Measurements from ENCODE around the gene DDOST. TPM values are rescaled to one million over a fixed set of nuclear protein-coding genes. Genes with fewer than 3 reads are reported as not detected.

DDOST gene
- total RNA-seq, 6 donors from 2014 or later, result 54.5 to 212 (median 141) TPM

DNA sequence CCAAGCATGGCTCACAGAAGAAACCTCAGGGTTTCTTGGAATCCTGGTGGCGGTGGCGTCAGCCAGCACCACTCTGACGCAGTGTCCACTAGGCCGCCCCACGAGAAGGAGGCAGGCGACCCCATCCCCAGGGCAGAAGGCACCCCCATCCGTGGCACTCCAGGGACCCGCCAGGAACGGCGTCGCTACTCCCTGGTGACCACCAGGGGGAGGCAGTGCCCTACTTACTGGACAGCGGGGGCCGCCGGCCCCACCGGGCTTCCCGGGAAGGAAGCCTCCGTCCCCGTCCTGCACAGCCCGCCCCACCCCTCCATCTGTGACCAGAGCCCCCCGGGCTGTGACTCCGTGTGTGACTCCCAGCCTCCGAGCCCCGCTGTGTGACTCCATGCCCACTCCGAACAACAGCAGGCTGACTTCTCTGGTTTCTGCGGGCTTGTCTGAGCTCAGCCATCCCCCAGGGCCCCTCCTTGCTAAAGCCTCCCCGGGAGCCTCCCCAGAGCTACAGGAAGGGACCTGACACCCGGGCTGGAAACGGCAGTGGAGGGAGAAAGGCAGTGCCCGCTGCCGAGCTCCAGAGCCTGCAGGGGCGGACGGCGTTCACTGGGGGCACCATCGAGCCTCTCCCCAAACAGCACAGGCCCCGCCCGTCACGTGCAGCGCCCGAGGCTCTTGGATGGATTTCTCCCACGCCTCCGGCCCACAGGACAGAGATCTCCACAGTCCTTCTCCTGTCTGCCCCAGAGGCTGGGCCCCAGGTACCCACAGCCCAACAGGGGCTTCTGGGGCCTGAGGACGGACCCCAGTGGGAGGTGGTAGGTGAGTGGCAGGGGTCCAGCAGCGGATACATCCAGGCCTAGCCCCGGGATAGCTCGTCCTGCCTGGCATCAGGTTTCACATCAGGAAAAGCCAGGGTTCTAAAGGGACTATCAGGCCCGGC is 35.5 kb upstream of the DDOST start:
- peak; percentile 87 to 94 for DNase-seq
- Histone ChIP-seq H3K36me3 (no peaks in the 10 kb centered on the region), H3K27ac (peak overlapping the region; percentile 70 to 86 (median 80)), H3K27me3 (no peaks in the 10 kb centered on the region), H3K9me3 (no peaks in the 10 kb centered on the region), H3K4me3 (peak overlapping the region; percentile 7 to 70 (median 56)), H3K4me1 (peaks cover 6 to 14% (median 8%) of the 10 kb centered on the region in 4 donors)
- WGBS, 2 donors, result 3 to 7% methylated on average over 14 to 32 of the region's 46 CpGs
- ATAC-seq (ENCODE audit: low FRiP score in 2 of 2), result peak; percentile 93 to 95
- peak in 1 of 4 donors; percentile 15 for TF ChIP-seq POLR2A (IDR thresholded peaks at IDR 0.05)
- peak in 1 of 2 donors; percentile 26 for TF ChIP-seq POLR2AphosphoS5 (IDR thresholded peaks at IDR 0.05)
- no peak for TF ChIP-seq EP300 (IDR thresholded peaks at IDR 0.05)
- TF ChIP-seq, protein P1, sequence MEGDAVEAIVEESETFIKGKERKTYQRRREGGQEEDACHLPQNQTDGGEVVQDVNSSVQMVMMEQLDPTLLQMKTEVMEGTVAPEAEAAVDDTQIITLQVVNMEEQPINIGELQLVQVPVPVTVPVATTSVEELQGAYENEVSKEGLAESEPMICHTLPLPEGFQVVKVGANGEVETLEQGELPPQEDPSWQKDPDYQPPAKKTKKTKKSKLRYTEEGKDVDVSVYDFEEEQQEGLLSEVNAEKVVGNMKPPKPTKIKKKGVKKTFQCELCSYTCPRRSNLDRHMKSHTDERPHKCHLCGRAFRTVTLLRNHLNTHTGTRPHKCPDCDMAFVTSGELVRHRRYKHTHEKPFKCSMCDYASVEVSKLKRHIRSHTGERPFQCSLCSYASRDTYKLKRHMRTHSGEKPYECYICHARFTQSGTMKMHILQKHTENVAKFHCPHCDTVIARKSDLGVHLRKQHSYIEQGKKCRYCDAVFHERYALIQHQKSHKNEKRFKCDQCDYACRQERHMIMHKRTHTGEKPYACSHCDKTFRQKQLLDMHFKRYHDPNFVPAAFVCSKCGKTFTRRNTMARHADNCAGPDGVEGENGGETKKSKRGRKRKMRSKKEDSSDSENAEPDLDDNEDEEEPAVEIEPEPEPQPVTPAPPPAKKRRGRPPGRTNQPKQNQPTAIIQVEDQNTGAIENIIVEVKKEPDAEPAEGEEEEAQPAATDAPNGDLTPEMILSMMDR (IDR thresholded peaks at IDR 0.05), result peak; percentile 89 to 95 (median 92)

DNA sequence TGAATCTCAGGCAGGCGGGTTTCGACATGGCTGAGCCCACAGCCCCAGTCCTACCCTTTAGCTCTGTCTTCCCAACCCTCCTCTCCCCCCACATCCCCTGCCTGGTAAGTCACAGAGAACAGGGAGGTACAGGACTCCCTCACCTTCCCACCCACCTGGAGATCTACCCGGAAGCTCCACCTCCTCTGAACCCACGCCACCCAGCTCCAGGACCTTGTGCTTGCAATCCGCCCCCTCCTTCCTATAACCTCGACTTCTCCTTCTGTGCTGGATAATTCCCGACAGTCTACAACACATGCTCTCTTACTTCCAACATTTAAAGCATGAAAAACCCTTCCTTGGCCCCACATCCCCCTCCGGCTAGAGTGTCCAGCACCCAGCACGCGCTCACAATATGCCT is 34.3 kb upstream of the DDOST start:
- H3K27me3 ChIP-seq, result no peaks in the 10 kb centered on the region
- H3K4me3 ChIP-seq, result no peak overlapping the region
- TF ChIP-seq POLR2AphosphoS5 (IDR thresholded peaks at IDR 0.05) (no peak), POLR2A (IDR thresholded peaks at IDR 0.05) (no peak), EP300 (IDR thresholded peaks at IDR 0.05) (no peak)
- TF ChIP-seq, protein P1 (IDR thresholded peaks at IDR 0.05), result no peak
- WGBS, 2 donors, result 77 to 87% methylated on average over 10 of the region's 10 CpGs
- no peaks in the 10 kb centered on the region for H3K36me3 ChIP-seq
- ATAC-seq (ENCODE audit: low FRiP score in 2 of 2) (no peak), DNase-seq (no peak)
- peaks cover 6 to 14% (median 8%) of the 10 kb centered on the region in 4 donors for H3K4me1 ChIP-seq
- no peaks in the 10 kb centered on the region for H3K9me3 ChIP-seq
- no peak overlapping the region for H3K27ac ChIP-seq

DNA sequence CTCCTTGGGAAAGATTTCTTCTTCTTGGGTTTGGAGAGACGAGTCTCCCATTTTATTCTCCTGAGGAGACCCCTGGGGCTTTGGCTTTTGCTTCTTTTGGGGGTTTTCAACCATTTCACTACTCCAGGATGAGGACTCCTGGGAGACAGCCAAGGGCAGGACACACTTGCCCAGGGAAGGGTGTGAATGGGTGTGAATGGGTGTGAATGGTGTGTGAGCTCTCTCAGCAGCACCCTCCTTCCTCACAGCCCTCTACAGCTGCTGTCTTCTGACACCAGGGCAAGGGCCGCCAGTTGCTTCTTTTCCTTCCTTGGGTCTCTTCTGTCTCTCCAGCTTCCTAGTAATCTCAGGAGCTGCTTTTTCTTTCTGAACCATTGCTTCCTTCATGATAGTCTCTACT is 32.5 kb upstream of the DDOST start:
- no peak for ATAC-seq (ENCODE audit: low FRiP score in 2 of 2)
- no peak overlapping the region for H3K4me3 ChIP-seq
- H3K27ac ChIP-seq, result no peak overlapping the region
- DNase-seq, result no peak
- H3K9me3 ChIP-seq, result no peaks in the 10 kb centered on the region
- no peak for TF ChIP-seq POLR2A (IDR thresholded peaks at IDR 0.05)
- no peak for TF ChIP-seq EP300 (IDR thresholded peaks at IDR 0.05)
- TF ChIP-seq POLR2AphosphoS5 (IDR thresholded peaks at IDR 0.05), result no peak
- no peaks in the 10 kb centered on the region for H3K36me3 ChIP-seq
- H3K4me1 ChIP-seq, result peaks cover 6 to 14% (median 8%) of the 10 kb centered on the region in 4 donors
- whole genome bisulfite sequencing, 2 donors, result 90 to 95% methylated on average over 2 of the region's 2 CpGs
- H3K27me3 ChIP-seq, result no peaks in the 10 kb centered on the region

DNA sequence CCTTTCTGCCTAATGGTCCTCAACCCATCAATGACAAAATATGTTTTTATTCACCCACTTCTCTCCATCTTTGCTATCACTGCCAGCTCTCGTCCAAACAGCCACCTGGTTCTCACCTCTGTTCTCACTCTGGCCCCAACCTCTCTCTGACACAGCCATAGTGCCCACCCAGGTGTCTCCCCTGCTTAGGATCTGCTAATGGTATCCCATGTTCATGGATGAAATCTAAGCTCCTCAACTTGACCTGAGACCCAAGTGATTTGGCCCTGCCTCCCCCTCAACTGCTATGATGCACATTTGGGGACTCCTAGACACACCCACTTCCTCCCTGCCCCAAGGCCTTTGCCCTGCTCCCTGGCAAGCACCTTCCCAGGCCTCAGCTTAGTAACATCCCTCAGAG is 30.7 kb upstream of the DDOST start:
- Histone ChIP-seq H3K27ac (no peak overlapping the region), H3K27me3 (no peaks in the 10 kb centered on the region), H3K4me1 (peaks cover 3 to 7% (median 4%) of the 10 kb centered on the region in 4 donors), H3K9me3 (no peaks in the 10 kb centered on the region), H3K36me3 (no peaks in the 10 kb centered on the region), H3K4me3 (no peak overlapping the region)
- no peak for ATAC-seq (ENCODE audit: low FRiP score in 2 of 2)
- TF ChIP-seq, protein P1 (IDR thresholded peaks at IDR 0.05), result no peak
- TF ChIP-seq EP300 (IDR thresholded peaks at IDR 0.05), result no peak
- TF ChIP-seq POLR2A (IDR thresholded peaks at IDR 0.05), result no peak
- 80 to 83% methylated on average over 1 of the region's 1 CpG for WGBS, 2 donors
- no peak for DNase-seq

DNA sequence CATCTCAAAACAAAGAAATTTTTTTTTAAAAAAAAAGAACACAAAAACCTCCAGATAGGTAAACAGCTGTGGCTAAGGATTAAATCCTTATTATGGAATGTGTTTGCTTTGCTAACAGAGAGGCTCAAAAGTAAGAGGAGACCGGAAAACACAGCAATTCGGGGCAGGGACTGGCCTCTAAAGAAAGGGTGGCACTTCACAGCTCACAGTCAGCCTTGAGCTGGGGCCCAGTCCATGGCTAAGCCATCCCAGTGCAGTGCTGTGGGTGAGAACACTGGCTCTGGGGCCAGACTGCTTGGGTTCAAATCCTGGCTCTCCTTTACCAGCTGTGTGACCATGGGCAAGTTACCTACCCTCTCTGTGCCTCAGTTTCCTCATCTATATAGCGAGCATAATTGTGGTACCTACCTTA is 28.5 kb upstream of the DDOST start:
- no peak overlapping the region for H3K27ac ChIP-seq
- ATAC-seq (ENCODE audit: low FRiP score in 2 of 2), result no peak

More for the DNA sequence above, 28.5 kb upstream of the DDOST start:
- H3K9me3 ChIP-seq, result no peaks in the 10 kb centered on the region
- WGBS, 2 donors, result 72 to 73% methylated on average over 3 of the region's 3 CpGs
- TF ChIP-seq POLR2AphosphoS5 (IDR thresholded peaks at IDR 0.05) (no peak), EP300 (IDR thresholded peaks at IDR 0.05) (no peak), POLR2A (IDR thresholded peaks at IDR 0.05) (no peak)
- TF ChIP-seq, protein P1 (IDR thresholded peaks at IDR 0.05), result no peak
- no peaks in the 10 kb centered on the region for H3K27me3 ChIP-seq
- H3K4me3 ChIP-seq, result no peak overlapping the region
- peaks cover 0 to 8% (median 3%) of the 10 kb centered on the region in 4 donors for H3K4me1 ChIP-seq
- no peak for DNase-seq
- no peaks in the 10 kb centered on the region for H3K36me3 ChIP-seq
